ENCODE results near the gene CCDC85A.

Gene CCDC85A

DNA sequence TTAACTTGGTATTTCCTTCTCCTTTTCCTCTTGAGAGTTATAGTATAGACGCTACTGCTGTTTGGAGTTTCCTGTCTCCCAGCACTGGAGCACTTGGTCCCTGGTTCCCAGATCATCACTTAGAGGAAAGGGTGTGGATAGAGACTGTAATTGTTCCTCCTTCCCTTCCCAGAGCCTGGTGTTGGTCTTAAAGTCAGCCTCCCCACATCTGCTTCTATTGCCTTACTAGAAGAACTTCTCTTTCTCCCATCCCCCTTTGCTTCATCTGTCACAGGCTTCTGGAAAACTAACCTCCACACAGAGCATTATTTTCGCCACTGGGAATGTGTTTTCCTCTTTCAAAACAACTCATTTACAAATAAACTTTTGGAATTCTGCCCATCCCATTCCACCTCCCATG lies 131.0 kb downstream of the CCDC85A start:
- no peak for DNase-seq

DNA sequence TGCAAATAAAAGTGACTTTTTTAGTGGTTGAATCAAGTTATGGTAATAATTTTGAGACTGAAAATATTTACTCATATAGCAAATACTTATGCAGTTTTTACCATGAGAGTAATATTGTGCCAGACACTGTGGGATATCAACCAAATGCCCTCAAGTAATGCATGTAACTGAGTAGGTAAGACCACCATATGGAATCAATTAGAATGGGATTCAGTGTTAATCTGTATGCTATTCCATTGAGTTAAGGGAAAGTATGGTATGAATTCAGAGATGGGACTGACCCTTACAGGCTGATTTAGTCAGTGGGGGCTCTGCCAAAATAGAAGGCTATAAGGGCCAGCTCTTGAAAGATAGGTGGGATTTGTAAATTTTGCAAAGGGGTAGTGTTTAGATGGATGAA lies 131.6 kb downstream of the CCDC85A start:
- no peak for DNase-seq

DNA sequence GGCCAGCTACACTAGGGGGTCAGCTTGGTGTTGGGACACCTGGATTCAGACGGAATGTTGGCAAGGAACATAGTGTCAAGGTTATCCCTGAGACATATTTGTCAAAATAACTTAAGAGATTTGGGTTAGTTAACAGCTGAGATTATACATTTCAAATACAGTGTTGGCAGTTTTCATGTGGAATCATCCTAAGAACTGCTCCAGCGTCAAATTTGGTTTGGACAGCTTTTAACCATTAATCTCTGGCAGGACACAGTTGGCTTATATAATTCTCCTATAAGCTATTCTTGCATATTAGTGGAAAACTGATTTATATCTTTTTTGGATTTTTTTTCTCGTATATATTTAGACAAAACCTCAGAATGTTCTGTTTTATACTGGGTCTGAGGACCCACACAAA lies 132.2 kb downstream of the CCDC85A start:
- DNase-seq: no peak

DNA sequence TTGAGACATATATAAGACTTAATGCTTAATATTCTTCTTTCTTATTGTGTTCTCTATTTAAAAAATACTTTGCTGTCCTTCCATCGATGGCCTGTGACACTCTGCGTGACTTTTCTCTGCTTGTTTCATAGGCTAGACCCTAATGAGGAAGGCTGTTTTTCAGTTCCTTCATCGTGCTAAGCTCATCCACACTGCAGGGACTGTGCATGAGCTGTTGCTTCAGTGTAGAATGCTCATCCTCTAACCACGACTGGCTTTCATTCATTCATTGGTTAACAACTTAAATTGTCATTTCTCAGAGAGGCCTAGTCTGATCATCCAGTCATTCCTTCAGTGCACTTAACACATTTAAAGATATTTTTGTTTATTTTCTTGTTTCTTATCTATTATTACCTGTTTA lies 134.4 kb downstream of the CCDC85A start:
- DNase-seq: no peak

DNA sequence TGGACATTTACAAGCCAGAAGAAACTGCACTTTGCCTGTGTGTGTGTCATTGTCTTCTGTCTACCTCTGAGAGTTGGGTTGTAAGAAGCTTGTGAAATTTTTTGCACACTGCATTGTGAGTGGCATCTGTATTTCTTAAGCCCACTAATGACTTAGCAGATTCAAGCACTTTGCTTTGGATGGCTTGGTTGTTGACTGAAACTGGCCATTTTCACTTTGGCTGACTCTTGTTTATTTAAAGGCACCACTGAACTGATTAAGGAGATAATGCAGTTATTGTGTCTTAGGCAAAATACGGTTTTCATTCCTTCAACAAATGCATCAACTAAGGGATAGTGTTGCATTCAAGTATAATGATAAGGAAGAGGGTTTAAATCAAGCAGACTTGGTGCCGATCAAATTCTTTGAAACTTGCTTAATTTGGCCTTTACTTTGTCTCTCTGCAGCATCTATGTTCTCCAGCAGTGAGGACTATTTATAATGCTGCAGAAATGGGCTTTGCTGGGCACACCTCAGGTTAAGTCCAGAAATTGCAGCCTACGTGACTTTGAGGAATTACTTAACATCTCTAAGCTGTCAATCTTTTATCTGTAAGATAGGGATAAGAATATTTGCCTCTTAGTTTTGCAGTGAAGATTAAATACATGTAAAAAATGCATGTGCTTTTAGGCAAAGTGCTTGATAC lies 142.0 kb downstream of the CCDC85A start:
- no peak for DNase-seq

DNA sequence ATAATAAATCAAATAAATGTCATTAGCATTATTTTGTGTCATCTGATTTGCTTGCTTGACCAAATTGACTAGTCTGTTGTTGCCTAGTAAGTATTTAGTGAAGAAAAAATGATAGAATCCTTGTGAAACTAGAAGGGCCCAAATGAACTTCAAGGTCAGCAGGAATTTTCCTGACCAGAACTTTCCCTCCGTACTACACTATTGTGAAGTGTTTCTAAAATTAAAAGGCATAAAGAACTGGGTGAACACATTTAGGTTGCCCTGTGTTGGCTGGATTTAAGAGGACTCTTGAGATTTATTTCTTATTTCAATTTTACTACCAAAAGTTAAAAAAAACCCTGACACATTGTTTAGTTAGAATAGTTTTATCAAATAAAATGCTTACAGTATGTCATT lies 142.6 kb downstream of the CCDC85A start:
- no peak for DNase-seq

DNA sequence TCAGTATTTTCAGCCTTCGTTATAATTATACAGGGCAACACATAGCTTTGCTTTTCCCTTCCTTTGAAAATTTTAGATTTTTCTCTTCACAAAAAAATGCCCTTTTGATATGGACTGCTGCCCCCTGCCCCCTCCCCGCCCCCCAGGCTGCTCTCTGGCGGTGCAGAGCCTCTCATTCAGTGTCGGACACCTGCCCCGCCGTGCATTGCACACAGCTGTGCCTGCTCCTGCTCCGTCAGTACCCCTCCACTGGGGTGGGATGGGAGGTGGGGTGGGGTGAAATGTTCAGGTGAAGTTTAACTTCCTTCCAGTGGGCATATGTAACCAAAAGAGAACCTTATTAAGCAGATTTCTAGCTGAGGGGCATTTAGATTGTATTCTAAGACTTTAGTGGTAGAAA lies 148.0 kb downstream of the CCDC85A start:
- DNase-seq: no peak

DNA sequence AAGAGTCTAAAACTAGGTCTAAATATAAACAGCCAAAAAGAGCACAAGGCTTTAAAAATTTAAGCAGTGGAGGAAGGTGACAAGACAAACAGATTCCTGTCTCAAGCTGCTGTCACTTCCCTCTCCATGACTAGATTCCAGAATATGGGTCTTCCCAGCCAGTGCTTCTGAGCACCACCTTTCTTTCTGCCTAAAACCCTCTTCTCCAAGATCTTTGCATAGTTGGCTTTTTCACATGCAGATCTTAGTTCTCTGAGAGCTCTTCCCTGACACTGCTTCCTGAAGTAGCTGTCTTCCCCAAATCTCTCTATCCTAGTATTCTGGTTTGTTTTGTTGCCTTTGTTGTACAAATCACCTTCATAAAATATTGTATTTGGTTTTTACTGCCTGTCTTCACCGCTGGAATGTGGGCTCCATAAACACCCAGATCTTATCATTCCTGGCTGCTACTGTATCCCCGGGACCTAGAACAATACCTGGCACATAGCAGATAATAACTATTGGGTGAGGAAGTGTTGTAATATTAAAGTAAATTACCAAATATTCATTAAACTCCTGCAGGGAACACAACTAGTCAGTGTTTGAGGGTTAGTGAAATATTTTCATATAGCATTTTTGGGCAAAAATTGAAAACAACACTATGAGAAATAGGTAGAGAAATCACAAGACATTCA lies 150.2 kb downstream of the CCDC85A start:
- no peak for DNase-seq

DNA sequence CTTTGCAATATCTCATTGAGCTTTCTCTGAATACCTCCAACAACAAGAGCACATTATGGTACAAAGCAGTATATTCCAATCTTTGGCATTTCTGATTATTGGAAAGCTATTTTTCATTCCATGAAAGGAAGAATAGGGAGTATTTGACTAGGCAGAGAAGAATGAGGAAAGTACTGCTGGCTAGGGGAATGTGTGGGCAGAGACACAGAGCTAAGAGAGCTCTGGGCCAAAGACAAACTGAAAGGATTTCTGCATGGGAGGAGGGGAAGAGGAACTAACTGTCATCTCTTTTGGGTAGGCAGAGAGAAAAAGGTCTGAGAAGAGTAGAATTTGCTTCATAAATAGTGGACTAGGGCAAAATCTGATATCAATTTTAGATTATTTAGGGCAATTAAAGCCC lies 150.8 kb downstream of the CCDC85A start:
- DNase-seq: no peak

DNA sequence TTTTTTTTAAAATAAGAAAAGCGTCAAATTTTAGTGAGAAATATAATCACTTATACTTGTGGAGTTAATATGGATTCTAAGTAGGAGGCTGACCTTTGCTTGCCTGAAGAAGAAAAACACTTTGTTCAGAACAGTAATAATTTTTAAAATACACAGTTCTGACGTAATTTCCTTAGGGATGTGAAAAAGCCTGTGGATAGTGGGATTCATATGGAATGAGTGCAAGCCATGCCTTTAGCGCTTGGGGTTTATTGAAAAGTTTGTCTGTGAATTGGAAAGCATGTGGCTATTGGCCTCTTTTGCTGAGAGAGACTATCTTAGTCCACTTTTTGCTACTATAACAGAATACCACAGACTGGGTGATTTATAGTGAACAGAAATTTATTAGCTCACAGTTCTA lies 151.3 kb downstream of the CCDC85A start:
- DNase-seq: no peak

DNA sequence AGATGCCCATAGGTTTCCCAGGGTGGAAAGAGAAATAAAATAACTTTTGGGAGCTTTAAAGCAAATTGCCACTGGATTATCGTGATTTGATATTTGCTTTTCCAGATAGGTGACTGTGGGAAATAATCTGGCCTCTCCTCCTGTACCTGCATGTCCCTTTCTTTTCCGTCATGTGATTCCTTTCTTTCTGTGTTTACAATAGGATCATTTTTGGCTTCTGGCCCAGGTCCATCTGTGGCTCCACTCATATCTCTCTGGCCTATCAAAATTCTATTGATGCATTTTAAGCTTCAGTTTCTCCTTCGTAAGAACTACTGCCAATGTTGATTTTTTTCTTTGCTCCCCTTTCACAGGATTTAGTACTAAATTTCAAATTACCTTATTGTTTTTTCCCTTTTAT lies 153.6 kb downstream of the CCDC85A start:
- DNase-seq: no peak

DNA sequence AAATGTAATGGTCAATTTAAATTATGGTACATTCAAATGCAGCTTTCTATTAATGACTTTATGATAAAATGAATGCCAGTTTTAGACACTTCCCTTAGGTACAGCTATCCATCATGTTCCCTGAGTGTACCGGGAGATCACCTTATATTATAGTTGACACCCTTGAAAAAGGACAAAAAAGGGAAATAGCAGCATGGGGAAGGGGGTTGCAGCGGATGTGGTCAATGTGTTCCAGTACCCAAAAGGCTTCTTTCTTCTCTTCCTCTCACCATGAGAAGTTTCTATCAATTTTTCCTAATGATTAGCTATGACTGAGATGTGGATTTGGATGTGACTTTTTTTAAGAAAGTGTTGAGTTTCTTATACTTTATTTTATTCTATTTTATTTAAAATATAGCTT lies 154.4 kb downstream of the CCDC85A start:
- DNase-seq: no peak

DNA sequence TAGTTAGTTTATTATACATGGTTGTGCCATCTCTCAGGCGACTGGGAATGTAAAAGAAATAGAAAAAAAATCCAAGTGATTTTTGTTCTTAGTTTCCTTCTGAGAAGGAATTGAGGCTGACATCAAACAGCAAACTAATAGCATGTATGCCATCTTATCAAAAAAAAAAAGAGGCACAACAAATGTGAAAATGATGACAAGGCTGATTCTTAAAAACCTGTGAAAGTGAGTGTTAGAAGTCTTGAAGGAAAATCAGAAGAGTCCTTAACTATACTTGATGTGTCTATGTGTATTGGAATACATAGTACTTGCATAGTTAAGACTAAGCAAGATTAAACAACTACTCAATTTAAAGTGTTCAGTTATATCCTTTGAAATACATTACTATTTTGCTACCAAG lies 161.0 kb downstream of the CCDC85A start:
- DNase-seq: no peak

DNA sequence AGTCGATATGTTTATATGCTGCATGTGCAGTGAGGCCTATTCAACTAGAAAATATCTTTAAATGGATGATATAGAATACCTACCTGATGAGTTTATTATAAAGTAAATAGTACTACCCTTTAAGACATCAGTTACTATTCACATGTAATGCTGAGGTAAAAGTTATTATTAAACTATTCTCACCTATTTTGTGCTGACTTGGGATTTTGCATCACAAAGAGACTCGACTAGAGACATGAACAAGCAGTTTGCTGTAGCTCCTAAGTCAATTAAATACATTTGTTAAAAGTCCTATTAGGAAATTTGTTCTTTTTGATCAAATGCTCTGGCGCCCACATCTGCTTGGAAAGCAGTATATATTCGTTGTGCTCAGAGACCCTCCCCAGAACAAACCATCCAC lies 164.1 kb downstream of the CCDC85A start:
- no peak for DNase-seq

DNA sequence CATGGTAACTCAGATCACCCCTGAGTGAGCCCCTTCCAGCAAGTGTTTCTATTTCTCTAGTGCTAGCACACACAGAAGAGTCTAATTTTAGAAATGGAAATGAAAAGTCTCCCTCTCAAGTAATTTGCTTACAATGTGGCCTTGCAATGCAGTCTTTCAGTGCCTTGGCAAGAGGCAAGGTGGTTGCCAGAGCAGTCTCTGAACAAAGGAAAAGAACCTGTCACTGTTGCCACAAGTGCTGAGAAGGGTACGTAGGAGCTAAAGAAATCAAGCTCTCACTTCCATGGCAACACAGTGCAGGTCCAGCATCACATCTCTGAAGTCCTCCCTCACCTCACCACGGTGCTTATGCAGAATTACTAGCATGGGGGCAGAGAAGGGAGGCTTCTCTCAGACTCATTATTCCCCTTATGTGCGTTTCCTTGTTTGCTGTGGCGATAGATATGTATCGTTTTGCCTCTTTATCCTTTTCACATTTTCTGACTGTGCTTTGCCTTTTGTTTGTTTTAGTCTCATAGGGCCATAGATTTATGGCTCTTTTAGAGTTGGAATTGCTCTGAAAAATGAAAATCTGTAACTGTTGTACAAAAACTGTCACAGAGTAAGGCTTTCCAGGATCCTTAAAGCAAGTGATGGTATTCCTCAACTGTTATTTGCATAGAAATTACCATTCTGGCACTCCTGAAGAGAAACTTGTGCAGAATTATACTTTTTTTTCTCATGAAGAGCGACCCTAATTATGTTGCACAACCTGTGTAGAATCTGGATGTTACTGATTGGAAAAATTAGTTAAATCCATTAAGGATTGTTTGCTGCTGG lies 164.8 kb downstream of the CCDC85A start:
- DNase-seq: no peak

DNA sequence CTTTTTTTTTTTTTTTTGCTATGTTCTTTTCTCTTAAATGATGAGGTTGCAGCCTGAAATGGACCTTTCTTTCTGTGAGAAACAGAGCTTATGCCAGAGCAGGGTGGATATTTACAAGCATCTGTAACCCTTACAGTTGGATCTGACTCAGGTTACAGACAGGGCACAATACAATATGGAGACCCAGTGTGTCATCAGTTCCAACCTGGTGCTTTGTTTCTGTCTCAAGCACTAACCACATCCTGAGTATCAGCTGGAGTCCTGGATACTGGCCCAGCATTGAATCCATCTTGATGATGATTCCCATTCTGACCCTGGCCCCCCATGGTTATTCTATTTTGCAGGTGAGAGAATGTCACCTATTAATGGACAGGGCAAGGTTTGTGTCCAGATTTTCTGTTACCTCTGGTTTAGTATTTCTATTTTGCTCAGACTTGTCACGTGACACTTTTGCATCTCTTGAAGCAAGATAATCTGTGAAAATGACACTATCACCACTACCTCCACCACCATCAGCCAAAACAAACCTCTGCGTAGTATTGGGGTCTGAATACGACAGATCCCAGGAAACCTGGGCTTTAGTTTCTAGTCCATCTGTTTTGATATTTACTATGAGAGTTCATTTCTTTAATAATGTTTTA lies 174.0 kb downstream of the CCDC85A start:
- no peak for DNase-seq

DNA sequence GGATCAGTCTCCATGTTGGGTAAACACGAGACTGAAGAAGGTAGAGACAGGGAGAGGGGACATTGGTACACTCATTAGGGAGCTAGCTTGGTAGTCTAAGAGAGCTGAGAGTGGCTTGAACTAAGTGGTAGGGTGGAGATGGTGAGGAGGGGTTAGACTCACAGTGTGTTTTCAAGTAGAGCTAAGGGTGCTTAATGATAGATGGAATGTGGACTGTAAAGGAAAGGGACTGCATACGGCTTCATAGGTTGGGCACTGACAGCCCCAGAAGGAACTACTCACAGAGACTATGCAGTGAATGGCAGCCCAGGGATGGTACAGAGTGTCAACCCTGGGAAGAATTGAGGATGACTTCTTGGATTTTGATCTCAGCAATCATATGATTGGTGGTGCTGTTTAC lies 178.1 kb downstream of the CCDC85A start:
- no peak for DNase-seq

DNA sequence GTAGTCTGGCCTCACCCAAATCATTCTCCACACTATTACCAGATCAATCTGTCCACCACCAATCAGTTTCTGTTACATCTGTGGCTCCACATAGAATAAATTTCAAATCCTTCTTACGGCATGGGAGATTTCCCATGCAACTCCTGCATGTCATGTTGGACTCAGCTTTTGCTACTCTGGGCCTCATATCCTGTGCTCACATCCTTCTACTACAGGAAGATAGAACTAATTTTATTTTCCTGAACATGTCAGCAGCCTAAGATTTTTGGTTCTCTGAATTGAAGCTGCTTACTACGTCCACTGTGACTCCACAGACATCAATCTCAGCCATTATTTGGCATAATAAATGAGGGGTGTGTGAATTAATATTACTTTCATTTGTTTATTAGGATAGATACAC lies 181.1 kb downstream of the CCDC85A start:
- no peak for DNase-seq

DNA sequence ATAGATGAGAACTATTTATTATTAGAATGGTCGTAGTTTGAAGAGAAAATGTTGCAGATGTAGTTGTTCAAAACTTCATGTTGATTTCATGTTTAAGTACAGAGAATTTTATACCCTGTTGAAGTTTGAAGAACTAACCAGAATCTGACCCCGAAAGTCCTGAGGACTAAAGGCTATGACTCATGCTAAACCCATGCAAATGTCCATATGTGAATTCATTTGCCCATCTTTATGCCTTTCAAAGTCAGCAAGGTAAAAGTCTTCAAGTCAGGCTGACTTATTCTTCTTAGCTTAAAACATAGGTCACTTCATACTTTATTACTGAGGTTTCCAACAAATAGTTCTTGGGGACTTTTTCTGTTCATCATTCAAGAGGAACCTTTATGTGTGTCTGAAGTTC lies 185.5 kb downstream of the CCDC85A start:
- DNase-seq: no peak

DNA sequence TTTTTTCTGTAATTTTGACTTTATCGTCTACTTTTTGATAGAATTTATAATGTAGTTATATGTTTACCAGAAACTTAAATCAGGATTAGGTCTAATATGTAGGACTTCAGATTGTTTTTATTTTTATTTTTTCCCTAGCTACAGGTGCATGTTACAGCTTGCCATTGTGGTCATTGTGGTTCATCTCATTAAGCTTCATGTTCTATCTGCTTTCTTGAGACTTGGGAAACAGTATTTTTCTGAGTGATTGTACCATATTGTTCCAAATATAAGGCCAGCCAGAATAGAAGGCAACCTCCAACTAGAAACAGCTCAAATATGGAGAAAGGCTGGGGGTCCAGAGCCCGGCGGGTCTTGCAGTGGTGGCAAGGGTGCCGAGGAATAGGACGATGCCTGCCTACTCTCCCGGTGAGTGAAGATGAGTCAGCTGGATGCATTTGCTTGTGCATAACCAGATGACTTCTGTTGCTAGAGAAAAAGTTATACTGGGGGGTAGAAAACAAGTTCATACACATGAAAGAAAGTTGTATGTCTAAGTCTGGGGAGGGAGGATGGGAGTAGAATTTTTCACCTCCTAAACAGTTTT lies 188.4 kb downstream of the CCDC85A start:
- no peak for DNase-seq

DNA sequence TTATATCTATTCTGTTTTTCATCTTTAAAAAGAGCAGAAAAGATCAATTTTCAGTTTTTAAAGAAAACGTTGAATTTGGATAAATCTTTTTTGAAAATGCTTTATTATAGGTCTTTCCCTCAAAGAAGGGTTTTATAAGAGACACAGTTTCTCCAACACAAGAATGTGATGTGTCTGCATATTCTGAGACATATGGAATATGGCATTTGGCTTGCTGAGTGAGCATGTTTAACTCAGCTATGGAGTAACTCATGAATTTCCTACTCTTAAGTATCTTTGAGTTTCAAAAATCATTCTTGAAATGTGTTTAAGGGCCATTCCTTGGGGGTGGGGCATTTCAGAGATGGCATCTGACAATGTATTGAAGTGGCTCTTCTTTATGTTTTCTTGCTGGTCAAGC lies 191.5 kb downstream of the CCDC85A start:
- no peak for DNase-seq

DNA sequence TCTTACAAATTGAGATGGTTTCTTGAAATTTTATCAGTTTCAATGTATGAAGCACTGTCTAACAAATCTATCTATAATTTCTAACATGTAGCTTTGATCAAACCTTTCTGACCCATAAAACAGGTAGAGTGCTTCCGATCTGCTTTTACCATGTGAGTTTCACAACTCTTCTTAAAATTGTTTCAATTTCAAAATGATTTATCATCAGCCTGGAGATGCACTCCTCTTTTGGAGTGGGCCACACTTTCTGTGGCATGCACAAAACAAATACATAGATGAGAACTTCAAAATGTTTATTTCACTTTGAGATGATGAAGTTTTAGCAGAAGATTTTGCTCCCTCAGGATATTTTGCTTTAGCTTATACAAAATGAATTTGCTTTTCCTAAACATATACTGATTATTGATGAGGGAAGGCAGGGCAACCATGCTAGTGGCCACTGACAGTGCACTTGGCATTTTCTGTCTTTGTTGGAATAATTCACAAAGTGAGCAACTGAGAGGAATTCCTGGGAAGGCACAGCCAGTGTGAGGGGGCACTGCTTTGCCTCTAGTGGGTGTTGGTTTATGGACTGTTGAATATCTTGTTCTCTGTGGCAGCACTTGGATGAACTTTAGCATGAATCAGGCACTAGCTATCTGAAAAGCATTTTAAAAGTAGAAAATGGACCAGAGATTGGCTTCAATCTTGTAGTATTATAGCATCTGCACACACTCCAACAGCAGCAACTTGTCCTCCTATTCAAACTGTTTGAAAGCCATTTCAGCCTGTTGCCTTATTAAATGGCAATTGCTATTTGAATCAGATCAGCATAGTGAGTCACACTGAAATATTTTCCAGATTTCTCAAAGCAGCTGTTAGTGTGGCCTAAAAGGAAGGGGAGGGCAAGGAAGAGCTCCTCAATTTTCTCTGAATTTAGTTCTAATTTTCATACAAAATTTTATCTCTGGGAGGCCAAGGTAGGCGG lies 193.2 kb downstream of the CCDC85A start:
- DNase-seq: no peak
